ENCODE results near the gene TRPM3. TPM values are rescaled to one million over a fixed set of nuclear protein-coding genes. Genes with fewer than 3 reads are reported as not detected.

TRPM3 gene
- total RNA-seq, 1 experiment from 2014 or later: 5.4 TPM

DNA sequence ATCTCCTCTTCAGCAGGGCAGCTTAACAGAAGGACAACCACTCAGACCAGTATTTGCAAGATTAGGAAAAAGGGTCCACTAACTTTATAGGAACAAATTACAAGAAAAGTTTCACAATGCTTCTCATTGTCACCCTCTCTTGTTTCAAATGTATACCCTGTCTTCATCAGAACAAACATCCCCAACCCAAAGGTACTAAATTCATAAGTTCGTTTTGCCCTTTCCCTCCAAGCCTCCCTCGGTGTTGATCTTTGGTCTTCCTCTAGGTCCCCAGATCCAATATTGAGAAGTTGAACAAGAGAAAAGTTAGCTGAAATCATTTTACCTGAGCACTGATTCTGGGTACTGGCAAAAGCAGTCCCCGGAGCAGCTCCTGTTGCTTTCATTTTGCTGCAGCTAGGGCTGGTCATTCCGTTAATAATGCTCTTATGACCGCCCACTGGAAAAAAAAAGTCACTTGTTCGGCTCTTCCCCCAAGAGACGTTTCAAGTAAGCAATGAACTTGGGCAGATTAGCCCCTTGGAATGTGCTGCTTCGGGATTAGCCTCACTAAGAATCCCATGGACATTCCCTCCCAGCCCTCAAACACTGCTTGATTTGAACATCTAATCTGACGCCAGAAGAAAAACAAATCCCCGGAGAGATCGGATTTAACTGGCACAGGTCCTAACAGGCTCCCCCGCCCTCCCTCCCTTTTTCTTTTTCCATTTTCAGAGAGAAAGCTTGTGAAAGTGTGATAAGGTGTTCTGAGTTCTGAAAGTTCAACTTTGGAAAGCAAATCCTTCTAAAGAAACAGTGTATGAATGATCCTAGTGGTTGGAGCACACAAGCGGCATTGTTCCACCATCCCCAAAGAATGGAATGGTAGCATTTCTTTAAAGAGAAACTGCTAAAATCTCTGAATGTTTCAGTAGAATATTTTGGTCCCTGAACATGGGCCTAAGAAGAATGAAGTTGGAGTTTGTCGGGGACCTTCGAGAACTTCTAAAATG, 252.5 kb downstream of the TRPM3 start:
- no peak overlapping the region for H3K4me3 Mint-ChIP-seq
- H3K27ac Mint-ChIP-seq: no peak overlapping the region

GRCh38 chr9:70868041-70868440, 253.4 kb downstream of the TRPM3 start:
- no peaks in the 10 kb centered on the region for H3K27me3 Mint-ChIP-seq (ENCODE audit: low read depth)
- no peak for ATAC-seq
- H3K9me3 Mint-ChIP-seq: peaks cover 6% of the 10 kb centered on the region
- no peaks in the 10 kb centered on the region for H3K4me1 Mint-ChIP-seq
- CTCF ChIA-PET: interaction anchor here (0.9 kb wide), 1 partner anchor 228 kb away, joined by 3 read pairs; no protein-coding TSS in a partner anchor
- no peak for DNase-seq (ENCODE audit: low spot score)
- no peak overlapping the region for H3K27ac Mint-ChIP-seq
- POLR2A ChIA-PET: no interaction called here
- H3K36me3 Mint-ChIP-seq: no peaks in the 10 kb centered on the region
- TF ChIP-seq TCF7 (CRISPR knock-in tag; IDR thresholded peaks at IDR 0.05; ENCODE audit: low read depth) (no peak), CBFB (CRISPR knock-in tag; IDR thresholded peaks at IDR 0.05; ENCODE audit: low read depth) (no peak), CREB1 (CRISPR knock-in tag; IDR thresholded peaks at IDR 0.05) (no peak)
- TF ChIP-seq, protein P1, sequence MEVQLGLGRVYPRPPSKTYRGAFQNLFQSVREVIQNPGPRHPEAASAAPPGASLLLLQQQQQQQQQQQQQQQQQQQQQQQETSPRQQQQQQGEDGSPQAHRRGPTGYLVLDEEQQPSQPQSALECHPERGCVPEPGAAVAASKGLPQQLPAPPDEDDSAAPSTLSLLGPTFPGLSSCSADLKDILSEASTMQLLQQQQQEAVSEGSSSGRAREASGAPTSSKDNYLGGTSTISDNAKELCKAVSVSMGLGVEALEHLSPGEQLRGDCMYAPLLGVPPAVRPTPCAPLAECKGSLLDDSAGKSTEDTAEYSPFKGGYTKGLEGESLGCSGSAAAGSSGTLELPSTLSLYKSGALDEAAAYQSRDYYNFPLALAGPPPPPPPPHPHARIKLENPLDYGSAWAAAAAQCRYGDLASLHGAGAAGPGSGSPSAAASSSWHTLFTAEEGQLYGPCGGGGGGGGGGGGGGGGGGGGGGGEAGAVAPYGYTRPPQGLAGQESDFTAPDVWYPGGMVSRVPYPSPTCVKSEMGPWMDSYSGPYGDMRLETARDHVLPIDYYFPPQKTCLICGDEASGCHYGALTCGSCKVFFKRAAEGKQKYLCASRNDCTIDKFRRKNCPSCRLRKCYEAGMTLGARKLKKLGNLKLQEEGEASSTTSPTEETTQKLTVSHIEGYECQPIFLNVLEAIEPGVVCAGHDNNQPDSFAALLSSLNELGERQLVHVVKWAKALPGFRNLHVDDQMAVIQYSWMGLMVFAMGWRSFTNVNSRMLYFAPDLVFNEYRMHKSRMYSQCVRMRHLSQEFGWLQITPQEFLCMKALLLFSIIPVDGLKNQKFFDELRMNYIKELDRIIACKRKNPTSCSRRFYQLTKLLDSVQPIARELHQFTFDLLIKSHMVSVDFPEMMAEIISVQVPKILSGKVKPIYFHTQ (CRISPR knock-in tag; IDR thresholded peaks at IDR 0.05): no peak
- no peak overlapping the region for H3K4me3 Mint-ChIP-seq

More for the DNA sequence above, 252.5 kb downstream of the TRPM3 start:
- POLR2A ChIA-PET: no interaction called here
- Mint-ChIP-seq H3K4me1 (no peaks in the 10 kb centered on the region), H3K27me3 (ENCODE audit: low read depth) (no peaks in the 10 kb centered on the region), H3K36me3 (no peaks in the 10 kb centered on the region), H3K9me3 (peaks cover 6% of the 10 kb centered on the region)
- TF ChIP-seq TEAD1 (CRISPR knock-in tag; IDR thresholded peaks at IDR 0.05) (no peak), FOXP1 (CRISPR knock-in tag; IDR thresholded peaks at IDR 0.05; ENCODE audit: borderline replicate concordance) (no peak), SMAD4 (CRISPR knock-in tag; IDR thresholded peaks at IDR 0.05) (no peak), PREB (CRISPR knock-in tag; IDR thresholded peaks at IDR 0.05; ENCODE audit: borderline replicate concordance) (no peak), CREM (CRISPR knock-in tag; IDR thresholded peaks at IDR 0.05) (no peak), ZNF416 (CRISPR knock-in tag; IDR thresholded peaks at IDR 0.05) (no peak)
- CTCF ChIA-PET: interaction anchor here (0.9 kb wide), 1 partner anchor 229 kb away, joined by 3 read pairs; no protein-coding TSS in a partner anchor
- DNase-seq (ENCODE audit: low spot score): no peak
- no peak for ATAC-seq

GRCh38 chr9:70865471-70865870, 255.9 kb downstream of the TRPM3 start:
- Mint-ChIP-seq H3K27me3 (ENCODE audit: low read depth) (no peaks in the 10 kb centered on the region), H3K36me3 (no peaks in the 10 kb centered on the region), H3K27ac (no peak overlapping the region), H3K4me3 (no peak overlapping the region), H3K4me1 (no peaks in the 10 kb centered on the region), H3K9me3 (peaks cover 5% of the 10 kb centered on the region)
- ChIA-PET POLR2A (no interaction called here), CTCF (interaction anchor here (0.5 kb wide), 1 partner anchor 69 kb away, joined by 3 read pairs; no protein-coding TSS in a partner anchor)
- TF ChIP-seq ZNF671 (CRISPR knock-in tag; IDR thresholded peaks at IDR 0.05): no peak
- no peak for TF ChIP-seq SP1 (CRISPR knock-in tag; conservative IDR thresholded peaks at IDR 0.05)
- TF ChIP-seq HMGXB4 (CRISPR knock-in tag; IDR thresholded peaks at IDR 0.05): no peak
- TF ChIP-seq NR1H2 (CRISPR knock-in tag; IDR thresholded peaks at IDR 0.05): no peak
- no peak for TF ChIP-seq ZNF232 (CRISPR knock-in tag; IDR thresholded peaks at IDR 0.05)
- no peak for TF ChIP-seq TCF7 (CRISPR knock-in tag; IDR thresholded peaks at IDR 0.05; ENCODE audit: low read depth)
- TF ChIP-seq FOXK1 (CRISPR knock-in tag; IDR thresholded peaks at IDR 0.05): no peak
- TF ChIP-seq PREB (CRISPR knock-in tag; IDR thresholded peaks at IDR 0.05; ENCODE audit: borderline replicate concordance): no peak
- TF ChIP-seq, protein P2, sequence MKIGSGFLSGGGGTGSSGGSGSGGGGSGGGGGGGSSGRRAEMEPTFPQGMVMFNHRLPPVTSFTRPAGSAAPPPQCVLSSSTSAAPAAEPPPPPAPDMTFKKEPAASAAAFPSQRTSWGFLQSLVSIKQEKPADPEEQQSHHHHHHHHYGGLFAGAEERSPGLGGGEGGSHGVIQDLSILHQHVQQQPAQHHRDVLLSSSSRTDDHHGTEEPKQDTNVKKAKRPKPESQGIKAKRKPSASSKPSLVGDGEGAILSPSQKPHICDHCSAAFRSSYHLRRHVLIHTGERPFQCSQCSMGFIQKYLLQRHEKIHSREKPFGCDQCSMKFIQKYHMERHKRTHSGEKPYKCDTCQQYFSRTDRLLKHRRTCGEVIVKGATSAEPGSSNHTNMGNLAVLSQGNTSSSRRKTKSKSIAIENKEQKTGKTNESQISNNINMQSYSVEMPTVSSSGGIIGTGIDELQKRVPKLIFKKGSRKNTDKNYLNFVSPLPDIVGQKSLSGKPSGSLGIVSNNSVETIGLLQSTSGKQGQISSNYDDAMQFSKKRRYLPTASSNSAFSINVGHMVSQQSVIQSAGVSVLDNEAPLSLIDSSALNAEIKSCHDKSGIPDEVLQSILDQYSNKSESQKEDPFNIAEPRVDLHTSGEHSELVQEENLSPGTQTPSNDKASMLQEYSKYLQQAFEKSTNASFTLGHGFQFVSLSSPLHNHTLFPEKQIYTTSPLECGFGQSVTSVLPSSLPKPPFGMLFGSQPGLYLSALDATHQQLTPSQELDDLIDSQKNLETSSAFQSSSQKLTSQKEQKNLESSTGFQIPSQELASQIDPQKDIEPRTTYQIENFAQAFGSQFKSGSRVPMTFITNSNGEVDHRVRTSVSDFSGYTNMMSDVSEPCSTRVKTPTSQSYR (CRISPR knock-in tag; IDR thresholded peaks at IDR 0.05): no peak
- TF ChIP-seq MXD4 (CRISPR knock-in tag; IDR thresholded peaks at IDR 0.05; ENCODE audit: borderline replicate concordance): no peak
- no peak for DNase-seq (ENCODE audit: low spot score)
- ATAC-seq: no peak

All from WTC11 (cell line).